SU-DHL-6 (cell line): ENCODE data around the gene GNAQ.

ENCODE experiments used
- EZH2phosphoT487 ChIP-seq: fragments of 200-600 bp; sonication (generic), shearing (Covaris generic); conservative IDR thresholded peaks from 2 replicates; pipeline ENCODE4 v1.6.1; 2018; ENCODE audit warnings: mild to moderate bottlenecking, antibody characterized with exemption, low read length, moderate library complexity, mixed read lengths
- TF ChIP-seq, protein P1 (sequence below): fragments of 200-600 bp; sonication (generic); IDR thresholded peaks from one replicate; pipeline ENCODE4 v1.5.1; 2017; ENCODE audit warnings: antibody characterized with exemption, mild to moderate bottlenecking, low read length, moderate library complexity; ENCODE audit not compliant: insufficient read depth, poor library complexity, severe bottlenecking

DNA sequence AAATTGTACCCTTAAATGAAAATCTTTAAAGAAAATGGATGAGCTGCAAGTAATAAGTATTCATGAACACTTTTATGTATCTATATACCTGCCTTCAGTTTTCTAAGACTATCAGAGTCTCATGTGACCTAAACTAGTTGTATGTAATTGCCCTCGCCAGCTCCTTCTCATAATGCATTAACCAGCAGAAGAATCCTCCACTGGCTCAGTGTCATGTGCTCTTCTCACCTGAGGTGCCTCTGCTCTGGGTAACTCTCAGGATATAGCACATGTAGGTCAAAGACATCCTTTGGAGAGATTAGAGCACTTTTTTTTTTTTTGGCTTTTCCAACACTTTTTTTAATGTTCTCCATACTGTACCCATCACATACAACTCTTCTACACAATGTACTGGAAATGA lies 199.8 kb downstream of the GNAQ start:
- no peak for TF ChIP-seq EZH2phosphoT487
- TF ChIP-seq, protein P1, sequence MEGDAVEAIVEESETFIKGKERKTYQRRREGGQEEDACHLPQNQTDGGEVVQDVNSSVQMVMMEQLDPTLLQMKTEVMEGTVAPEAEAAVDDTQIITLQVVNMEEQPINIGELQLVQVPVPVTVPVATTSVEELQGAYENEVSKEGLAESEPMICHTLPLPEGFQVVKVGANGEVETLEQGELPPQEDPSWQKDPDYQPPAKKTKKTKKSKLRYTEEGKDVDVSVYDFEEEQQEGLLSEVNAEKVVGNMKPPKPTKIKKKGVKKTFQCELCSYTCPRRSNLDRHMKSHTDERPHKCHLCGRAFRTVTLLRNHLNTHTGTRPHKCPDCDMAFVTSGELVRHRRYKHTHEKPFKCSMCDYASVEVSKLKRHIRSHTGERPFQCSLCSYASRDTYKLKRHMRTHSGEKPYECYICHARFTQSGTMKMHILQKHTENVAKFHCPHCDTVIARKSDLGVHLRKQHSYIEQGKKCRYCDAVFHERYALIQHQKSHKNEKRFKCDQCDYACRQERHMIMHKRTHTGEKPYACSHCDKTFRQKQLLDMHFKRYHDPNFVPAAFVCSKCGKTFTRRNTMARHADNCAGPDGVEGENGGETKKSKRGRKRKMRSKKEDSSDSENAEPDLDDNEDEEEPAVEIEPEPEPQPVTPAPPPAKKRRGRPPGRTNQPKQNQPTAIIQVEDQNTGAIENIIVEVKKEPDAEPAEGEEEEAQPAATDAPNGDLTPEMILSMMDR = no peak
